Neutrophil (primary cell): ENCODE measurements around the gene IFT122.

ENCODE experiments used
- H3K27ac ChIP-seq: fragments of 200-600 bp; sonication (generic); 2 replicates; pipeline ENCODE4 v1.5.1; 2016; ENCODE audit warnings: mild to moderate bottlenecking, moderate library complexity
- H3K27me3 ChIP-seq: fragments of 200-600 bp; sonication (generic); 2 replicates; pipeline ENCODE4 v1.6.0; 2016; ENCODE audit warnings: mild to moderate bottlenecking
- H3K36me3 ChIP-seq: fragments of 200-600 bp; sonication (generic); 2 replicates; pipeline ENCODE4 v1.5.1; 2017
- H3K4me1 ChIP-seq, 2 experiments: fragments of 200-600 bp in 1 of 2; sonication (generic) in 1 of 2; 1 replicate in 1 of 2; 2 replicates in 1 of 2; pipeline versions ENCODE4 v1.5.1 to v1.6.1; 2013 to 2016; ENCODE audit warnings: low read depth in 1 of 2, low read length in 1 of 2, mild to moderate bottlenecking in 1 of 2, moderate library complexity in 1 of 2; ENCODE audit not compliant: control insufficient read depth in 1 of 2, insufficient read depth in 1 of 2
- H3K4me3 ChIP-seq, 2 experiments: fragments of 200-600 bp in 1 of 2; sonication (generic) in 1 of 2; 1 replicate in 1 of 2; 2 replicates in 1 of 2; pipeline ENCODE4 v1.5.1; 2013 to 2016; ENCODE audit warnings: low read depth in 1 of 2, low read length in 1 of 2, mild to moderate bottlenecking in 1 of 2, moderate library complexity in 1 of 2
- H3K9me3 ChIP-seq: fragments of 200-600 bp; sonication (generic); 2 replicates; pipeline ENCODE4 v1.5.1; 2016
- TF ChIP-seq, protein P1 (sequence below): fragments of 200-600 bp; sonication (generic); IDR thresholded peaks from 2 replicates; pipeline ENCODE4 v1.5.1; 2016; ENCODE audit warnings: antibody characterized with exemption

IFT122 gene

GRCh38 chr3:129558772-129559564 is 118.9 kb downstream of the IFT122 start:
- no peak overlapping the region for H3K4me3 ChIP-seq
- TF ChIP-seq, protein P1, sequence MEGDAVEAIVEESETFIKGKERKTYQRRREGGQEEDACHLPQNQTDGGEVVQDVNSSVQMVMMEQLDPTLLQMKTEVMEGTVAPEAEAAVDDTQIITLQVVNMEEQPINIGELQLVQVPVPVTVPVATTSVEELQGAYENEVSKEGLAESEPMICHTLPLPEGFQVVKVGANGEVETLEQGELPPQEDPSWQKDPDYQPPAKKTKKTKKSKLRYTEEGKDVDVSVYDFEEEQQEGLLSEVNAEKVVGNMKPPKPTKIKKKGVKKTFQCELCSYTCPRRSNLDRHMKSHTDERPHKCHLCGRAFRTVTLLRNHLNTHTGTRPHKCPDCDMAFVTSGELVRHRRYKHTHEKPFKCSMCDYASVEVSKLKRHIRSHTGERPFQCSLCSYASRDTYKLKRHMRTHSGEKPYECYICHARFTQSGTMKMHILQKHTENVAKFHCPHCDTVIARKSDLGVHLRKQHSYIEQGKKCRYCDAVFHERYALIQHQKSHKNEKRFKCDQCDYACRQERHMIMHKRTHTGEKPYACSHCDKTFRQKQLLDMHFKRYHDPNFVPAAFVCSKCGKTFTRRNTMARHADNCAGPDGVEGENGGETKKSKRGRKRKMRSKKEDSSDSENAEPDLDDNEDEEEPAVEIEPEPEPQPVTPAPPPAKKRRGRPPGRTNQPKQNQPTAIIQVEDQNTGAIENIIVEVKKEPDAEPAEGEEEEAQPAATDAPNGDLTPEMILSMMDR: no peak
- H3K36me3 ChIP-seq: no peaks in the 10 kb centered on the region
- H3K9me3 ChIP-seq: no peaks in the 10 kb centered on the region
- H3K4me1 ChIP-seq: no peaks in the 10 kb centered on the region
- no peaks in the 10 kb centered on the region for H3K27me3 ChIP-seq
- H3K27ac ChIP-seq: no peak overlapping the region

- Histone ChIP-seq H3K36me3 (no peaks in the 10 kb centered on the region), H3K27ac (no peak overlapping the region), H3K9me3 (no peaks in the 10 kb centered on the region), H3K27me3 (no peaks in the 10 kb centered on the region), H3K4me3 (no peak overlapping the region), H3K4me1 (no peaks in the 10 kb centered on the region)
- TF ChIP-seq, protein P1: no peak
Observed at GRCh38 chr3:129559565-129560079, 119.6 kb downstream of the IFT122 start.

DNA sequence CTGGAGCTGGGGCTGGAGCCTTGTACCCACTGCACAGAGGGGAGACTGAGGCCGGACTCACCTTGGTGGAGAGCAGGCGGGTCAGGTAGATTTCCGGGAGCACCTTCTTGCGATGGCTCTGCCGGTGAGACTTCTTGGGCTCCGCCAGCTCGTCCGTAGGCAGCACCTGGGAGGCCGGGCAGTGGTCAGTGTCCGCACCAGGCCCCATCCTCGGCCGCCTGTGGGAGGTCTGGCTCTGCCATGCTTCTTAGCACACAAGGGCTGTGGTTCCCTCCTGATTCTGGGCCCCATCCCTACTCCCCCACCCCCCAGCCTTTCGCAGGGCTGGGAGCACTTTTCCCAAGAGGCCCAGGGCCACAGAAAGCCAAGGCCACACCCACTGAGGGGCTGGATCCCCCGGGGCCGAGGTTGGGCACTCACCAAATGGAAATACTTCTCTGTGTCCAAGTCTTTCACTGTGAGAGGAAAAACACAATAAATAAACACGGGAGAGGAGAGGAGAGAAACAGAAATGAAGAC is 120.3 kb downstream of the IFT122 start:
- Histone ChIP-seq H3K4me3 (no peak overlapping the region), H3K27ac (no peak overlapping the region), H3K27me3 (no peaks in the 10 kb centered on the region), H3K36me3 (no peaks in the 10 kb centered on the region), H3K9me3 (no peaks in the 10 kb centered on the region), H3K4me1 (no peaks in the 10 kb centered on the region)
- TF ChIP-seq, protein P1: no peak

- TF ChIP-seq, protein P1: no peak
- Histone ChIP-seq H3K27ac (no peak overlapping the region), H3K36me3 (no peaks in the 10 kb centered on the region), H3K4me1 (no peaks in the 10 kb centered on the region), H3K27me3 (no peaks in the 10 kb centered on the region), H3K9me3 (no peaks in the 10 kb centered on the region), H3K4me3 (no peak overlapping the region)
Observed at GRCh38 chr3:129560911-129561594, 121.0 kb downstream of the IFT122 start.

GRCh38 chr3:129561619-129562248 is 121.7 kb downstream of the IFT122 start:
- H3K4me1 ChIP-seq: no peaks in the 10 kb centered on the region
- no peaks in the 10 kb centered on the region for H3K9me3 ChIP-seq
- H3K27me3 ChIP-seq: no peaks in the 10 kb centered on the region
- TF ChIP-seq, protein P1: no peak
- no peak overlapping the region for H3K4me3 ChIP-seq
- no peak overlapping the region for H3K27ac ChIP-seq
- H3K36me3 ChIP-seq: no peaks in the 10 kb centered on the region
